ENCODE results near the gene KRT32. TPM values are rescaled to one million over a fixed set of nuclear protein-coding genes. Genes with fewer than 3 reads are reported as not detected.

Gene KRT32
- total and polyA plus RNA-seq, 2 donors: 2.2 to 2.5 TPM

DNA sequence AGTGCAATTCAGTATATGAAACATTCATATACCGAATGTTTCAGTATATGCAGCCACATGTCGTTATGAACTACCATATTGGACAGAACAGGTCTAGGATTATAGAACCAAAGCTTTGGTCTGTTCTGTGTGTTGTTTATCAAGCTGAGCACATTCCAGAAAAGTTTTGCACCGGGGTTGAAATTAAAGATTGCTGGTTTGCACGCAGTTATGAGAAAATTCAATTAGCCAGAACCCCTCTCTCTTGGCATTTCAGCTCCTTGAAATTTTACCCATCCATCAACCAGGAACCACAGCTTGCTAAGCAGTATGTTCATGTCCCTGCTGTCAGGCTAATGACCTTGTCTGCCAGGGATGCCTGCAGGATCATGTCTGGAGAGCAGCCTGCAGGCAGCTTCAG is 9.5 kb downstream of the KRT32 start:
- Histone ChIP-seq H3K36me3 (ENCODE audit: control insufficient read depth in 2 of 2, insufficient read depth in 2 of 2, low read length in 1 of 2) (no peaks in the 10 kb centered on the region), H3K27ac (ENCODE audit: low read depth in 1 of 2, low read length in 1 of 2) (peak overlapping the region in 1 of 2 donors; percentile 58), H3K4me1 (ENCODE audit: control insufficient read depth in 2 of 2, insufficient read depth in 2 of 2, low read length in 2 of 2) (peaks cover 0 to 9% of the 10 kb centered on the region in 2 donors), H3K9me3 (ENCODE audit: control insufficient read depth in 2 of 2, insufficient read depth in 1 of 2, low read length in 1 of 2) (no peaks in the 10 kb centered on the region), H3K4me3 (ENCODE audit: low read length in 2 of 2) (no peak overlapping the region), H3K27me3 (ENCODE audit: control insufficient read depth in 2 of 2, insufficient read depth in 1 of 2, low read length in 1 of 2) (peaks cover 0 to 2% of the 10 kb centered on the region in 2 donors)
- 87% methylated on average over 4 of the region's 4 CpGs for WGBS
- peak in 2 of 9 donors; percentile 0 to 22 for DNase-seq (ENCODE audit: low read depth in 6 of 9, low spot score in 9 of 9)

DNA sequence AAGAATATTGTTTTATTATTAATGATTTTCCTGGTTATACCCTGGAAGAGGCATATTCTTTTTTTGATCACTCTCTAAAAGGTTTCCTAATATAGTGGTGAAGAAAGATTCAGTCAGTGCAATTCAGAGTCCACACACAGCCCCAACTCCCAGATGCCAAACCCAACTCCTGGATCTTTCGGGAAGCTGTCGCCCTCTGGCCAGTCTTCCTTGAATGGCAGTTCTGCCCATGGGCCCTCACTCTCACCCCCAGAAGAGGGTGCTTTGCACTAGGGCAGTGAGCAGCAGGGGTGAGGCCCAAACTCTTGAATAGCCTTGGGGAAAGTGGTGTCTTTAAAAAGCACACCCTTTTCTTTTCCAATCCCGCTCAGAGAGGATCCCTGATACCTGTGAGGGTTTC is 11.0 kb downstream of the KRT32 start:
- Histone ChIP-seq H3K9me3 (ENCODE audit: control insufficient read depth in 2 of 2, insufficient read depth in 1 of 2, low read length in 1 of 2) (no peaks in the 10 kb centered on the region), H3K27me3 (ENCODE audit: control insufficient read depth in 2 of 2, insufficient read depth in 1 of 2, low read length in 1 of 2) (peaks cover 0 to 2% of the 10 kb centered on the region in 2 donors), H3K4me1 (ENCODE audit: control insufficient read depth in 2 of 2, insufficient read depth in 2 of 2, low read length in 2 of 2) (peaks cover 0 to 9% of the 10 kb centered on the region in 2 donors), H3K4me3 (ENCODE audit: low read length in 2 of 2) (no peak overlapping the region), H3K27ac (ENCODE audit: low read depth in 1 of 2, low read length in 1 of 2) (peak overlapping the region in 1 of 2 donors; percentile 36), H3K36me3 (ENCODE audit: control insufficient read depth in 2 of 2, insufficient read depth in 2 of 2, low read length in 1 of 2) (no peaks in the 10 kb centered on the region)
- 94% methylated on average over 3 of the region's 3 CpGs for WGBS
- DNase-seq (ENCODE audit: low read depth in 6 of 9, low spot score in 9 of 9): no peak

DNA sequence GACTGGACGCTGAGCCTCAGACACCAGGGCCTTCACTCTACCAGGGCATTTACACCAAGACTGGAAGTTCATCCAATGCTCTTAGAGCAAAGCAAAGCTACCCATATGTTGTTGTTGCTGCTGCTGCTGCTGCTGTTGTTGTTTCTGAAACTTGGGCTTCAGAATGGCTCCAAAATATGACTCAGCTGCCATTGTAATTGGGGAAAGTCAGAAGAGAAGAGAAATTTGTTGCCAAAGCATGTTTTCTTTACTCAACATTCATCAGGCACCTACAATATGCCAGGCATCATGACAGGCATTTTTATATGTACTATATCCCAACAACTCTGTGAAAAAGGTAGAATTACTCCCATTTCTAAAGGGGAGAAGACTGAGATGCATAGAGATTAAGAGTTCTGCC is 11.9 kb downstream of the KRT32 start:
- no peak for DNase-seq (ENCODE audit: low read depth in 6 of 9, low spot score in 9 of 9)
- Histone ChIP-seq H3K4me3 (ENCODE audit: low read length in 2 of 2) (no peak overlapping the region), H3K9me3 (ENCODE audit: control insufficient read depth in 2 of 2, insufficient read depth in 1 of 2, low read length in 1 of 2) (no peaks in the 10 kb centered on the region), H3K27ac (ENCODE audit: low read depth in 1 of 2, low read length in 1 of 2) (no peak overlapping the region), H3K36me3 (ENCODE audit: control insufficient read depth in 2 of 2, insufficient read depth in 2 of 2, low read length in 1 of 2) (no peaks in the 10 kb centered on the region), H3K4me1 (ENCODE audit: control insufficient read depth in 2 of 2, insufficient read depth in 2 of 2, low read length in 2 of 2) (peaks cover 0 to 9% of the 10 kb centered on the region in 2 donors), H3K27me3 (ENCODE audit: control insufficient read depth in 2 of 2, insufficient read depth in 1 of 2, low read length in 1 of 2) (peaks cover 0 to 2% of the 10 kb centered on the region in 2 donors)
- WGBS: 100% methylated on average over 1 of the region's 1 CpG

- 90% methylated on average over 3 of the region's 3 CpGs for WGBS
- Histone ChIP-seq H3K27me3 (ENCODE audit: control insufficient read depth in 2 of 2, insufficient read depth in 1 of 2, low read length in 1 of 2) (peaks cover 0 to 2% of the 10 kb centered on the region in 2 donors), H3K36me3 (ENCODE audit: control insufficient read depth in 2 of 2, insufficient read depth in 2 of 2, low read length in 1 of 2) (no peaks in the 10 kb centered on the region), H3K4me1 (ENCODE audit: control insufficient read depth in 2 of 2, insufficient read depth in 2 of 2, low read length in 2 of 2) (peaks cover 0 to 9% of the 10 kb centered on the region in 2 donors), H3K9me3 (ENCODE audit: control insufficient read depth in 2 of 2, insufficient read depth in 1 of 2, low read length in 1 of 2) (no peaks in the 10 kb centered on the region), H3K27ac (ENCODE audit: low read depth in 1 of 2, low read length in 1 of 2) (no peak overlapping the region), H3K4me3 (ENCODE audit: low read length in 2 of 2) (no peak overlapping the region)
- no peak for DNase-seq (ENCODE audit: low read depth in 6 of 9, low spot score in 9 of 9)
Observed at GRCh38 chr17:41453066-41453465, 14.1 kb downstream of the KRT32 start.

- Histone ChIP-seq H3K9me3 (ENCODE audit: control insufficient read depth in 2 of 2, insufficient read depth in 1 of 2, low read length in 1 of 2) (no peaks in the 10 kb centered on the region), H3K4me1 (ENCODE audit: control insufficient read depth in 2 of 2, insufficient read depth in 2 of 2, low read length in 2 of 2) (peaks cover 0 to 9% of the 10 kb centered on the region in 2 donors), H3K27ac (ENCODE audit: low read depth in 1 of 2, low read length in 1 of 2) (no peak overlapping the region), H3K4me3 (ENCODE audit: low read length in 2 of 2) (no peak overlapping the region), H3K27me3 (ENCODE audit: control insufficient read depth in 2 of 2, insufficient read depth in 1 of 2, low read length in 1 of 2) (peaks cover 0 to 2% of the 10 kb centered on the region in 2 donors), H3K36me3 (ENCODE audit: control insufficient read depth in 2 of 2, insufficient read depth in 2 of 2, low read length in 1 of 2) (no peaks in the 10 kb centered on the region)
- 47% methylated on average over 4 of the region's 4 CpGs for WGBS
- DNase-seq (ENCODE audit: low read depth in 6 of 9, low spot score in 9 of 9): no peak
Observed at GRCh38 chr17:41452281-41452680, 14.9 kb downstream of the KRT32 start.

GRCh38 chr17:41451154-41451728 is 15.9 kb downstream of the KRT32 start:
- Histone ChIP-seq H3K27me3 (ENCODE audit: control insufficient read depth in 2 of 2, insufficient read depth in 1 of 2, low read length in 1 of 2) (peaks cover 0 to 2% of the 10 kb centered on the region in 2 donors), H3K36me3 (ENCODE audit: control insufficient read depth in 2 of 2, insufficient read depth in 2 of 2, low read length in 1 of 2) (no peaks in the 10 kb centered on the region), H3K4me3 (ENCODE audit: low read length in 2 of 2) (no peak overlapping the region), H3K4me1 (ENCODE audit: control insufficient read depth in 2 of 2, insufficient read depth in 2 of 2, low read length in 2 of 2) (peaks cover 0 to 1% of the 10 kb centered on the region in 2 donors), H3K27ac (ENCODE audit: low read depth in 1 of 2, low read length in 1 of 2) (no peak overlapping the region), H3K9me3 (ENCODE audit: control insufficient read depth in 2 of 2, insufficient read depth in 1 of 2, low read length in 1 of 2) (no peaks in the 10 kb centered on the region)
- WGBS: 95% methylated on average over 2 of the region's 2 CpGs
- DNase-seq (ENCODE audit: low read depth in 6 of 9, low spot score in 9 of 9): no peak

DNA sequence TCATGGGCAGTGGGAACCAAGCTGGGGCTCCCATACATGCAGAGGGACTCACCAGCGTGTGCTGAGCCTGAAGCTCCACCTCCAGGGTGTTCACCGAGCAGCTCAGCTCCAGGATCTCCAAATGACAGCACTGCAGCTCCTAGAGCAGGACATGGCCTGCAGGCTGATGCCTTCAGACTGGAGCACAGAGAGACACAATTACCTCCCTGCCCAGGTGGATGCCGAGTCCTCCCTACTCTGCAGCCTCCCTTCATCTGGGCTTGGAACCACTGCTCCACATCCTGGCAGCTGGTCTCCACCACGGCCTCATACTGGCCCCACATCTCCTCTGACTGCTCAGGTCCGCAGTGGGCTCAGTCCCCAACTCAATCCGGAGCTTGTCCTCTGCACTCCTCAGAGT is 18.2 kb downstream of the KRT32 start:
- no peak for DNase-seq (ENCODE audit: low read depth in 6 of 9, low spot score in 9 of 9)
- no peak overlapping the region for H3K4me3 ChIP-seq (ENCODE audit: low read length in 2 of 2)
- no peak overlapping the region for H3K27ac ChIP-seq (ENCODE audit: low read depth in 1 of 2, low read length in 1 of 2)
- H3K36me3 ChIP-seq (ENCODE audit: control insufficient read depth in 2 of 2, insufficient read depth in 2 of 2, low read length in 1 of 2): no peaks in the 10 kb centered on the region
- no peaks in the 10 kb centered on the region for H3K4me1 ChIP-seq (ENCODE audit: control insufficient read depth in 2 of 2, insufficient read depth in 2 of 2, low read length in 2 of 2)
- H3K27me3 ChIP-seq (ENCODE audit: control insufficient read depth in 2 of 2, insufficient read depth in 1 of 2, low read length in 1 of 2): peaks cover 0 to 2% of the 10 kb centered on the region in 2 donors
- no peaks in the 10 kb centered on the region for H3K9me3 ChIP-seq (ENCODE audit: control insufficient read depth in 2 of 2, insufficient read depth in 1 of 2, low read length in 1 of 2)
- 91% methylated on average over 6 of the region's 6 CpGs for WGBS

DNA sequence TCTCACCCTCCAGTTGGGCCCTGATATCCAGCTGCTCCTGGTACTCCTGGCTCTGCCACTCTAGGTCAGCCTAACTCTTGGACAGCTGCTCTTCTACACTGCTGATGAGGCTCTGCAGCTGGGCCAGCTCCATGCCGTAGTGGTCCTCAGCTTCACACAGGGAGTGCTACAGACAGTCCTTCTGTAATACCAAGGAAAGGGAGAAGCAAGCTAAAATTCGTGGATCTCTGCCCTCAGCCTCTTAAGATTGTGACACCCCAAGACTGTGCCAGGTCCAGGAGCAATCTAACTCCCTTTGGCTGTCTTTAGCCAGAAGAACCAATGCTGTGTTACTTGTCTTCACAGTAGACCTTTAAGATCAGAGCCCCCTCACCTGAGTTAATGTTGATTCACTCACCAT is 18.7 kb downstream of the KRT32 start:
- Histone ChIP-seq H3K27ac (ENCODE audit: low read depth in 1 of 2, low read length in 1 of 2) (no peak overlapping the region), H3K9me3 (ENCODE audit: control insufficient read depth in 2 of 2, insufficient read depth in 1 of 2, low read length in 1 of 2) (no peaks in the 10 kb centered on the region), H3K27me3 (ENCODE audit: control insufficient read depth in 2 of 2, insufficient read depth in 1 of 2, low read length in 1 of 2) (no peaks in the 10 kb centered on the region), H3K36me3 (ENCODE audit: control insufficient read depth in 2 of 2, insufficient read depth in 2 of 2, low read length in 1 of 2) (no peaks in the 10 kb centered on the region), H3K4me3 (ENCODE audit: low read length in 2 of 2) (no peak overlapping the region), H3K4me1 (ENCODE audit: control insufficient read depth in 2 of 2, insufficient read depth in 2 of 2, low read length in 2 of 2) (no peaks in the 10 kb centered on the region)
- WGBS: 48% methylated on average over 2 of the region's 2 CpGs
- DNase-seq (ENCODE audit: low read depth in 6 of 9, low spot score in 9 of 9): no peak

DNA sequence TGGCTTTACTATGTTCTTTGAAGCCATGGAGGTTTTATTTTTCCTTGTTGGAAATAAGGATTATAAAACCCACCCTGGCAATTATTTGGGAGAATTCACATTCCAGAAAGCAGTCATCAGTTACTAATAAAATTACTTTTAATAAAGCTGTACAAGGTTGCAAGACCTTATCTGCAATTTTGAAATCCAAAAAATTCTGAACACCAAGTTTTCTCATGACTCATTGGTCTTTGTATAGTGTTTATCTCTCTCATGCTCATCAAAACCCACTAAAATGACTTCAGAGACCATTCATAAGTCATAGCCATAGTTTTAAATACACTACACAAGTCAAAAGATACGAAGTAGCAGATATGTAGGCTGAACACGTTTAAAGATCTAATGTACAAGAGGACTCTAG is 20.4 kb downstream of the KRT32 start:
- no peak overlapping the region for H3K4me3 ChIP-seq (ENCODE audit: low read length in 2 of 2)
- no peaks in the 10 kb centered on the region for H3K36me3 ChIP-seq (ENCODE audit: control insufficient read depth in 2 of 2, insufficient read depth in 2 of 2, low read length in 1 of 2)
- no peak overlapping the region for H3K27ac ChIP-seq (ENCODE audit: low read depth in 1 of 2, low read length in 1 of 2)
- WGBS: 90% methylated on average over 2 of the region's 2 CpGs
- no peaks in the 10 kb centered on the region for H3K4me1 ChIP-seq (ENCODE audit: control insufficient read depth in 2 of 2, insufficient read depth in 2 of 2, low read length in 2 of 2)
- DNase-seq (ENCODE audit: low read depth in 6 of 9, low spot score in 9 of 9): no peak
- H3K9me3 ChIP-seq (ENCODE audit: control insufficient read depth in 2 of 2, insufficient read depth in 1 of 2, low read length in 1 of 2): no peaks in the 10 kb centered on the region
- H3K27me3 ChIP-seq (ENCODE audit: control insufficient read depth in 2 of 2, insufficient read depth in 1 of 2, low read length in 1 of 2): no peaks in the 10 kb centered on the region

Measured in thymus (tissue), 11 donors.